H9 (cell line): ENCODE data around the gene TMEM163. TPM values are rescaled to one million over a fixed set of nuclear protein-coding genes. Genes with fewer than 3 reads are reported as not detected.

Source experiments
- DNase-seq: peaks from one replicate; pipeline ENCODE4 v3.0.0-alpha.2; 2017
- H2AFZ ChIP-seq: one replicate; pipeline ENCODE4 v1.6.1; 2013; ENCODE audit warnings: mild to moderate bottlenecking, low read length, control low read depth, moderate library complexity
- H2AK5ac ChIP-seq: 2 replicates; pipeline ENCODE4 v1.6.1; 2013; ENCODE audit warnings: low read length, control low read depth, mixed read lengths; ENCODE audit not compliant: insufficient read length
- H2BK120ac ChIP-seq: one replicate; pipeline ENCODE4 v1.6.1; 2013; ENCODE audit warnings: low read depth, mild to moderate bottlenecking, low read length, control low read depth, inconsistent platforms; ENCODE audit not compliant: poor library complexity, severe bottlenecking
- H2BK12ac ChIP-seq: 2 replicates; pipeline ENCODE4 v1.6.1; 2013; ENCODE audit warnings: low read length, control low read depth, mixed read lengths, low read depth; ENCODE audit not compliant: insufficient read length
- H2BK15ac ChIP-seq: 2 replicates; pipeline ENCODE4 v1.6.1; 2013; ENCODE audit warnings: low read depth, low read length, control low read depth
- H2BK20ac ChIP-seq: one replicate; pipeline ENCODE4 v1.6.1; 2013; ENCODE audit warnings: low read depth, mild to moderate bottlenecking, low read length, control low read depth, inconsistent platforms; ENCODE audit not compliant: poor library complexity, severe bottlenecking
- H2BK5ac ChIP-seq: 2 replicates; pipeline ENCODE4 v1.6.1; 2013; ENCODE audit warnings: low read length, control low read depth, mixed read lengths; ENCODE audit not compliant: insufficient read length
- H3K14ac ChIP-seq: 2 replicates; pipeline ENCODE4 v1.6.1; 2013; ENCODE audit warnings: low read length, control low read depth; ENCODE audit not compliant: insufficient read depth
- H3K18ac ChIP-seq: 2 replicates; pipeline ENCODE4 v1.6.1; 2013; ENCODE audit warnings: low read depth, mild to moderate bottlenecking, mixed read lengths, low read length, control low read depth; ENCODE audit not compliant: insufficient read length
- H3K23ac ChIP-seq: 2 replicates; pipeline ENCODE4 v1.6.1; 2013; ENCODE audit warnings: low read length, control low read depth, mixed read lengths, low read depth; ENCODE audit not compliant: insufficient read length
- H3K23me2 ChIP-seq: 2 replicates; pipeline ENCODE4 v1.6.1; 2013; ENCODE audit warnings: low read depth, mild to moderate bottlenecking, mixed read lengths, low read length, control low read depth; ENCODE audit not compliant: insufficient read length, poor library complexity, severe bottlenecking
- H3K27ac ChIP-seq: 2 replicates; pipeline ENCODE4 v1.5.1; 2013; ENCODE audit warnings: low read length, control low read depth, mixed read lengths, low read depth; ENCODE audit not compliant: insufficient read length
- H3K27me3 ChIP-seq: 2 replicates; pipeline ENCODE4 v1.6.1; 2013; ENCODE audit warnings: low read length, control low read depth, inconsistent platforms; ENCODE audit not compliant: insufficient read depth
- H3K4ac ChIP-seq: 2 replicates; pipeline ENCODE4 v1.6.1; 2013; ENCODE audit warnings: low read depth, mild to moderate bottlenecking, control low read depth, inconsistent platforms, low read length, moderate library complexity
- H3K4me1 ChIP-seq: 2 replicates; pipeline ENCODE4 v1.6.1; 2013; ENCODE audit warnings: low read length, control low read depth, inconsistent platforms; ENCODE audit not compliant: insufficient read depth
- H3K4me2 ChIP-seq: 2 replicates; pipeline ENCODE4 v1.6.1; 2013; ENCODE audit warnings: low read length, control low read depth, mixed read lengths; ENCODE audit not compliant: insufficient read length, insufficient read depth
- H3K56ac ChIP-seq: 2 replicates; pipeline ENCODE4 v1.6.1; 2013; ENCODE audit warnings: low read depth, mild to moderate bottlenecking, mixed read lengths, low read length, control low read depth; ENCODE audit not compliant: insufficient read length
- H3K79me1 ChIP-seq: 2 replicates; pipeline ENCODE4 v1.6.1; 2013; ENCODE audit warnings: low read depth, mild to moderate bottlenecking, moderate library complexity, low read length, control low read depth, inconsistent platforms; ENCODE audit not compliant: insufficient read depth, poor library complexity, severe bottlenecking
- H3K79me2 ChIP-seq: 2 replicates; pipeline ENCODE4 v1.6.1; 2013; ENCODE audit warnings: low read length, control low read depth, inconsistent platforms; ENCODE audit not compliant: insufficient read depth
- H3K9ac ChIP-seq: 2 replicates; pipeline ENCODE4 v1.6.1; 2013; ENCODE audit warnings: low read length, control low read depth, mixed read lengths; ENCODE audit not compliant: insufficient read length; ENCODE audit errors: extremely low read depth
- H3K9me3 ChIP-seq: one replicate; pipeline ENCODE4 v1.6.1; 2013; ENCODE audit warnings: low read depth, low read length, inconsistent platforms; ENCODE audit not compliant: control insufficient read depth
- H3T11ph ChIP-seq: one replicate; pipeline ENCODE4 v1.6.1; 2013; ENCODE audit warnings: mild to moderate bottlenecking, low read length, control low read depth, inconsistent platforms
- H4K20me1 ChIP-seq: one replicate; pipeline ENCODE4 v1.6.1; 2013; ENCODE audit not compliant: control insufficient read depth, insufficient read length, insufficient read depth
- H4K5ac ChIP-seq: 2 replicates; pipeline ENCODE4 v1.6.1; 2013; ENCODE audit warnings: low read depth, mild to moderate bottlenecking, mixed read lengths, low read length, control low read depth; ENCODE audit not compliant: insufficient read length
- H4K8ac ChIP-seq: replicated peaks from 2 replicates; pipeline ENCODE4 v1.6.1; 2013; ENCODE audit warnings: low read length, control low read depth, mixed read lengths, low read depth; ENCODE audit not compliant: insufficient read length
- H4K91ac ChIP-seq: 2 replicates; pipeline ENCODE4 v1.6.1; 2013; ENCODE audit warnings: low read depth, mild to moderate bottlenecking, moderate library complexity, mixed read lengths, low read length, control low read depth; ENCODE audit not compliant: insufficient read length
- H3K27ac Mint-ChIP-seq, 3 experiments: 2 replicates in 2 of 3; 3 replicates in 1 of 3; pipeline ENCODE4 v1.8.0; 2020 to 2021; ENCODE audit warnings: mixed read lengths in 3 of 3, mild to moderate bottlenecking in 1 of 3, moderate library complexity in 1 of 3
- H3K27me3 Mint-ChIP-seq: 2 replicates; pipeline ENCODE4 v1.8.0; 2021; ENCODE audit warnings: low read depth, mild to moderate bottlenecking, moderate library complexity, mixed read lengths
- H3K36me3 Mint-ChIP-seq, 3 experiments: 2 replicates in 2 of 3; 3 replicates in 1 of 3; pipeline ENCODE4 v1.8.0; 2020 to 2021; ENCODE audit warnings: low read depth in 3 of 3, mixed read lengths in 3 of 3; ENCODE audit not compliant: insufficient read depth in 1 of 3
- H3K4me1 Mint-ChIP-seq, 2 experiments: 2 replicates each; pipeline ENCODE4 v1.8.0; 2020; ENCODE audit warnings: mixed read lengths in 2 of 2
- H3K4me3 Mint-ChIP-seq, 2 experiments: 2 replicates in 1 of 2; 3 replicates in 1 of 2; pipeline ENCODE4 v1.8.0; 2020 to 2021; ENCODE audit warnings: mild to moderate bottlenecking in 2 of 2, mixed read lengths in 2 of 2, moderate library complexity in 1 of 2
- H3K9me3 Mint-ChIP-seq, 2 experiments: 2 replicates in 1 of 2; 3 replicates in 1 of 2; pipeline ENCODE4 v1.8.0; 2020; ENCODE audit warnings: mild to moderate bottlenecking in 2 of 2, mixed read lengths in 2 of 2, moderate library complexity in 1 of 2
- WGBS: extraction: QIAGEN DNeasy Blood & Tissue Kit; methylation state at CpG from one replicate; pipeline ENCODE4 v1.1.7; 2013; ENCODE audit warnings: missing lambda C conversion rate, low lambda C conversion rate, mixed read lengths; ENCODE audit not compliant: insufficient read length; ENCODE audit errors: extremely low coverage; 5-methylcytosine and 5-hydroxymethylcytosine counted together
- total RNA-seq: library from RNA; stranded (reverse); gene quantifications from 2 replicates; pipeline ENCODE4 v1.2.1, GENCODE V29; 2021
- TF ChIP-seq, protein P1 (sequence below): fragments of 200-600 bp; sonication (generic); conservative IDR thresholded peaks from 3 replicates; pipeline ENCODE4 v1.8.0; 2021; ENCODE audit warnings: antibody characterized with exemption, mild to moderate bottlenecking

TMEM163 gene
- total RNA-seq, 1 experiment from 2014 or later: 0.39 TPM

DNA sequence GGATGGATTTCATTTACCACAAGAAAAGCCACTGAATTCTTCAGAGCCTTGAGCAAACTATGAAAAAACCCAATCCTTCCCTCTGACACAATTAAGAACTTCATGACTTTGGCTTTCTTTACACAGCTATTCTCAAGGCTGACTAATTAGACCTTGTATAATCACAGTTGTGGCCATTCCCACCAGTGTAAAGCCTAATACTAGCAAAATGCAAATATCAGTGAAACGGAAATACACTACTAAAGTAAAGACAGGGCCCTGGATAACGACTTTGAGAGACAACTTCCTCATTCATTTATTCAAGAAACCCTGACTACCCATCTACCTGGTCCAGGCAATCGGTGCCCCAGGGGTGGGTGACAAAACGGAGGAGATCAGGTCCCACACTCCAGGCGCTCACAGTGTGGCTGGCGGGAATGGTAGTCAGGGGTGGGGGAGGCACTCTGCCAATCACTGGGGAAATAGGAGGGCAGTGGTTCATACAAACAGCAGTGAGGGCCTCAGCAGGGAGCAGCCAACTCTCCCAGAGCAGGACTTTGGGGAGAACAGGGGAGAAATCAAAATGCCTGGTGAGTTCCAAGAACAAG, 28.1 kb downstream of the TMEM163 start:
- no peaks in the 10 kb centered on the region for H3K9me3 ChIP-seq
- WGBS: no CpG with 5 or more reads among the region's 6 CpGs
- H4K5ac ChIP-seq: no peak overlapping the region

More for the DNA sequence above, 28.1 kb downstream of the TMEM163 start:
- H3K9me3 Mint-ChIP-seq: no peaks in the 10 kb centered on the region; a peak in 1 of 5 replicates
- H3K4me3 Mint-ChIP-seq: no peak overlapping the region
- H3K23ac ChIP-seq: no peak overlapping the region
- no peak overlapping the region for H2BK120ac ChIP-seq
- H3K4me2 ChIP-seq: no peak overlapping the region
- no peak overlapping the region for H2BK12ac ChIP-seq
- no peak overlapping the region for H3K56ac ChIP-seq
- H2BK20ac ChIP-seq: no peak overlapping the region
- H3K27ac Mint-ChIP-seq: no peak overlapping the region
- H2BK5ac ChIP-seq: no peak overlapping the region
- no peaks in the 10 kb centered on the region for H3K4me1 ChIP-seq
- H4K91ac ChIP-seq: no peak overlapping the region
- H3K79me1 ChIP-seq: no peaks in the 10 kb centered on the region
- no peak overlapping the region for H3K14ac ChIP-seq
- H4K8ac ChIP-seq: no peak overlapping the region
- peaks cover 4 to 8% of the 10 kb centered on the region in 2 experiments; a peak in 2 of 4 replicates for H3K4me1 Mint-ChIP-seq
- no peak overlapping the region for H3T11ph ChIP-seq
- no peak for DNase-seq
- no peak overlapping the region for H3K27ac ChIP-seq
- H3K18ac ChIP-seq: no peak overlapping the region
- H4K20me1 ChIP-seq: no peaks in the 10 kb centered on the region
- H2BK15ac ChIP-seq: no peak overlapping the region
- no peaks in the 10 kb centered on the region for H3K23me2 ChIP-seq
- H2AK5ac ChIP-seq: no peak overlapping the region
- H3K4ac ChIP-seq: no peak overlapping the region
- H3K27me3 ChIP-seq: no peaks in the 10 kb centered on the region
- no peaks in the 10 kb centered on the region for H3K27me3 Mint-ChIP-seq
- H3K9ac ChIP-seq: no peak overlapping the region
- TF ChIP-seq, protein P1, sequence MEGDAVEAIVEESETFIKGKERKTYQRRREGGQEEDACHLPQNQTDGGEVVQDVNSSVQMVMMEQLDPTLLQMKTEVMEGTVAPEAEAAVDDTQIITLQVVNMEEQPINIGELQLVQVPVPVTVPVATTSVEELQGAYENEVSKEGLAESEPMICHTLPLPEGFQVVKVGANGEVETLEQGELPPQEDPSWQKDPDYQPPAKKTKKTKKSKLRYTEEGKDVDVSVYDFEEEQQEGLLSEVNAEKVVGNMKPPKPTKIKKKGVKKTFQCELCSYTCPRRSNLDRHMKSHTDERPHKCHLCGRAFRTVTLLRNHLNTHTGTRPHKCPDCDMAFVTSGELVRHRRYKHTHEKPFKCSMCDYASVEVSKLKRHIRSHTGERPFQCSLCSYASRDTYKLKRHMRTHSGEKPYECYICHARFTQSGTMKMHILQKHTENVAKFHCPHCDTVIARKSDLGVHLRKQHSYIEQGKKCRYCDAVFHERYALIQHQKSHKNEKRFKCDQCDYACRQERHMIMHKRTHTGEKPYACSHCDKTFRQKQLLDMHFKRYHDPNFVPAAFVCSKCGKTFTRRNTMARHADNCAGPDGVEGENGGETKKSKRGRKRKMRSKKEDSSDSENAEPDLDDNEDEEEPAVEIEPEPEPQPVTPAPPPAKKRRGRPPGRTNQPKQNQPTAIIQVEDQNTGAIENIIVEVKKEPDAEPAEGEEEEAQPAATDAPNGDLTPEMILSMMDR: no peak
- no peaks in the 10 kb centered on the region; a peak in 1 of 7 replicates for H3K36me3 Mint-ChIP-seq
- no peak overlapping the region for H2AFZ ChIP-seq
- H3K79me2 ChIP-seq: no peaks in the 10 kb centered on the region
